ENCODE measurements around the gene DROSHA. TPM values are rescaled to one million over a fixed set of nuclear protein-coding genes. Genes with fewer than 3 reads are reported as not detected.

The DROSHA gene
- total RNA-seq, 6 experiments from 2014 or later = 13.0 to 21.0 (median 18.5) TPM

- Histone ChIP-seq H3K9me3 (no peaks in the 10 kb centered on the region), H3K27ac (no peak overlapping the region), H3K4me3 (no peak overlapping the region), H3K27me3 (no peaks in the 10 kb centered on the region), H3K36me3 (no peaks in the 10 kb centered on the region), H3K4me1 (no peaks in the 10 kb centered on the region)
- WGBS (ENCODE audit: insufficient coverage, low coverage, low lambda C conversion rate, missing lambda C conversion rate) = 23% methylated on average over 1 of the region's 1 CpG
- intact Hi-C loops (cut with DNase I) = no loop called here
- ATAC-seq (no peak), DNase-seq (no peak)
- TF ChIP-seq POLR2A (IDR thresholded peaks at IDR 0.05) = no peak
- TF ChIP-seq, protein P1, sequence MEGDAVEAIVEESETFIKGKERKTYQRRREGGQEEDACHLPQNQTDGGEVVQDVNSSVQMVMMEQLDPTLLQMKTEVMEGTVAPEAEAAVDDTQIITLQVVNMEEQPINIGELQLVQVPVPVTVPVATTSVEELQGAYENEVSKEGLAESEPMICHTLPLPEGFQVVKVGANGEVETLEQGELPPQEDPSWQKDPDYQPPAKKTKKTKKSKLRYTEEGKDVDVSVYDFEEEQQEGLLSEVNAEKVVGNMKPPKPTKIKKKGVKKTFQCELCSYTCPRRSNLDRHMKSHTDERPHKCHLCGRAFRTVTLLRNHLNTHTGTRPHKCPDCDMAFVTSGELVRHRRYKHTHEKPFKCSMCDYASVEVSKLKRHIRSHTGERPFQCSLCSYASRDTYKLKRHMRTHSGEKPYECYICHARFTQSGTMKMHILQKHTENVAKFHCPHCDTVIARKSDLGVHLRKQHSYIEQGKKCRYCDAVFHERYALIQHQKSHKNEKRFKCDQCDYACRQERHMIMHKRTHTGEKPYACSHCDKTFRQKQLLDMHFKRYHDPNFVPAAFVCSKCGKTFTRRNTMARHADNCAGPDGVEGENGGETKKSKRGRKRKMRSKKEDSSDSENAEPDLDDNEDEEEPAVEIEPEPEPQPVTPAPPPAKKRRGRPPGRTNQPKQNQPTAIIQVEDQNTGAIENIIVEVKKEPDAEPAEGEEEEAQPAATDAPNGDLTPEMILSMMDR (IDR thresholded peaks at IDR 0.05) = no peak
Observed at GRCh38 chr5:31372124-31372523, 159.8 kb downstream of the DROSHA start.

GRCh38 chr5:31366941-31367340, 165.0 kb downstream of the DROSHA start:
- DNase-seq (no peak), ATAC-seq (peak in 1 of 4 donors; percentile 17)
- H3K27me3 ChIP-seq = no peaks in the 10 kb centered on the region
- 30% methylated on average over 2 of the region's 5 CpGs for WGBS (ENCODE audit: insufficient coverage, low coverage, low lambda C conversion rate, missing lambda C conversion rate)
- TF ChIP-seq POLR2A (IDR thresholded peaks at IDR 0.05) = no peak
- TF ChIP-seq, protein P1 (IDR thresholded peaks at IDR 0.05) = no peak
- no peaks in the 10 kb centered on the region for H3K9me3 ChIP-seq
- no peak overlapping the region for H3K4me3 ChIP-seq
- no peaks in the 10 kb centered on the region for H3K36me3 ChIP-seq
- H3K27ac ChIP-seq = no peak overlapping the region
- no peaks in the 10 kb centered on the region for H3K4me1 ChIP-seq
- intact Hi-C loops (cut with DNase I) = no loop called here

- Histone ChIP-seq H3K27ac (no peak overlapping the region), H3K27me3 (no peaks in the 10 kb centered on the region), H3K4me3 (no peak overlapping the region), H3K4me1 (no peaks in the 10 kb centered on the region), H3K36me3 (no peaks in the 10 kb centered on the region), H3K9me3 (no peaks in the 10 kb centered on the region)
- TF ChIP-seq, protein P1 (IDR thresholded peaks at IDR 0.05) = no peak
- TF ChIP-seq POLR2A (IDR thresholded peaks at IDR 0.05) = no peak
- intact Hi-C loops (cut with DNase I) = no loop called here
- no peak for ATAC-seq
- DNase-seq = no peak
- 62% methylated on average over 3 of the region's 3 CpGs for WGBS (ENCODE audit: insufficient coverage, low coverage, low lambda C conversion rate, missing lambda C conversion rate)
Observed at GRCh38 chr5:31365776-31366175, 166.1 kb downstream of the DROSHA start.

- H3K9me3 ChIP-seq = no peaks in the 10 kb centered on the region
Observed at GRCh38 chr5:31364881-31365636, 166.8 kb downstream of the DROSHA start.

More at GRCh38 chr5:31364881-31365636, 166.8 kb downstream of the DROSHA start:
- Histone ChIP-seq H3K36me3 (no peaks in the 10 kb centered on the region), H3K27me3 (no peaks in the 10 kb centered on the region), H3K4me1 (no peaks in the 10 kb centered on the region), H3K4me3 (no peak overlapping the region), H3K27ac (no peak overlapping the region)
- ATAC-seq = no peak
- no peak for TF ChIP-seq POLR2A (IDR thresholded peaks at IDR 0.05)
- TF ChIP-seq, protein P1 (IDR thresholded peaks at IDR 0.05) = no peak
- intact Hi-C loops (cut with DNase I) = no loop called here
- 42% methylated on average over 2 of the region's 2 CpGs for WGBS (ENCODE audit: insufficient coverage, low coverage, low lambda C conversion rate, missing lambda C conversion rate)
- DNase-seq = no peak
